Lung (tissue), 12 donors: ENCODE measurements around the gene SIDT2. TPM values are rescaled to one million over a fixed set of nuclear protein-coding genes. Genes with fewer than 3 reads are reported as not detected.
"Not testable (repeated sequence)": the region's sequence is repeated elsewhere in the genome, so short reads cannot be mapped to it uniquely, and the experiment has no call there.

Experiments used
- ATAC-seq: fragments of 200-7000 bp; cut with Tn5 transposase; one replicate; pipeline ENCODE4 v1.9.1; 2020; ENCODE audit warnings: moderate number of reproducible peaks; ENCODE audit not compliant: insufficient read depth, low FRiP score
- DNase-seq, 3 donors: peaks; one replicate each; pipeline ENCODE4 v3.0.0-alpha.2; 2013 to 2017
- H3K27ac ChIP-seq, 2 donors: one replicate each; pipeline ENCODE4 v1.5.1; 2013; ENCODE audit warnings: mild to moderate bottlenecking in 2 of 2, moderate library complexity in 2 of 2, control low read depth in 1 of 2, inconsistent platforms in 1 of 2, low read depth in 1 of 2, low read length in 1 of 2
- H3K27me3 ChIP-seq, 3 donors: one replicate each; pipeline ENCODE4 v1.5.1; 2013; ENCODE audit warnings: low read length in 2 of 3; ENCODE audit not compliant: control insufficient read depth in 3 of 3, insufficient read depth in 3 of 3
- H3K36me3 ChIP-seq, 4 donors: one replicate each; pipeline ENCODE4 v1.5.1; 2013; ENCODE audit warnings: low read length in 4 of 4, mild to moderate bottlenecking in 1 of 4, moderate library complexity in 1 of 4; ENCODE audit not compliant: control insufficient read depth in 4 of 4, insufficient read depth in 4 of 4
- H3K4me1 ChIP-seq, 5 donors: one replicate each; pipeline ENCODE4 v1.5.1; 2013; ENCODE audit warnings: low read length in 5 of 5, mild to moderate bottlenecking in 2 of 5, moderate library complexity in 1 of 5; ENCODE audit not compliant: control insufficient read depth in 5 of 5, insufficient read depth in 5 of 5
- H3K4me3 ChIP-seq: one replicate; pipeline ENCODE4 v1.5.1; 2013; ENCODE audit warnings: mild to moderate bottlenecking, control low read depth, moderate library complexity
- H3K9ac ChIP-seq, 2 donors: one replicate each; pipeline ENCODE4 v1.5.1; 2013; ENCODE audit warnings: low read length in 2 of 2, control low read depth in 1 of 2; ENCODE audit not compliant: insufficient read depth in 1 of 2
- H3K9me3 ChIP-seq, 4 donors: one replicate each; pipeline ENCODE4 v1.5.1; 2013; ENCODE audit warnings: low read length in 3 of 4, mild to moderate bottlenecking in 1 of 4, moderate library complexity in 1 of 4; ENCODE audit not compliant: control insufficient read depth in 4 of 4, insufficient read depth in 3 of 4
- WGBS, 2 donors: extraction: QIAGEN DNeasy Blood & Tissue Kit; methylation state at CpG; one replicate each; pipeline ENCODE4 v1.1.7; 2013; 5-methylcytosine and 5-hydroxymethylcytosine counted together
- polyA plus RNA-seq, 2 donors: library from polyadenylated mRNA; stranded (reverse); fragments of 200-250 nt; gene quantifications; one replicate each; pipeline ENCODE4 v1.2.1, GENCODE V29; 2013
- total RNA-seq, 2 donors: library from RNA; depleted of rRNA in 1 of 2; stranded (reverse); fragments of >200 nt in 1 of 2; gene quantifications; one replicate each; pipeline ENCODE4 v1.2.1, GENCODE V29; 2014 to 2021
- TF ChIP-seq, protein P1 (sequence below): IDR thresholded peaks from 2 replicates; pipeline ENCODE4 v1.5.1; 2012; ENCODE audit warnings: mild to moderate bottlenecking; ENCODE audit errors: control extremely low read depth, extremely low read depth
- donor health status: control.
- donor health status: control.
- donor health status: Bipolar disorder and iron deficiency.
- donor health status: healthy.
- donor health status: DM: yes; HTN: yes; CAD: no.

Gene SIDT2
- total and polyA plus RNA-seq, 4 donors = 25.4 to 84.8 (median 38.4) TPM

DNA sequence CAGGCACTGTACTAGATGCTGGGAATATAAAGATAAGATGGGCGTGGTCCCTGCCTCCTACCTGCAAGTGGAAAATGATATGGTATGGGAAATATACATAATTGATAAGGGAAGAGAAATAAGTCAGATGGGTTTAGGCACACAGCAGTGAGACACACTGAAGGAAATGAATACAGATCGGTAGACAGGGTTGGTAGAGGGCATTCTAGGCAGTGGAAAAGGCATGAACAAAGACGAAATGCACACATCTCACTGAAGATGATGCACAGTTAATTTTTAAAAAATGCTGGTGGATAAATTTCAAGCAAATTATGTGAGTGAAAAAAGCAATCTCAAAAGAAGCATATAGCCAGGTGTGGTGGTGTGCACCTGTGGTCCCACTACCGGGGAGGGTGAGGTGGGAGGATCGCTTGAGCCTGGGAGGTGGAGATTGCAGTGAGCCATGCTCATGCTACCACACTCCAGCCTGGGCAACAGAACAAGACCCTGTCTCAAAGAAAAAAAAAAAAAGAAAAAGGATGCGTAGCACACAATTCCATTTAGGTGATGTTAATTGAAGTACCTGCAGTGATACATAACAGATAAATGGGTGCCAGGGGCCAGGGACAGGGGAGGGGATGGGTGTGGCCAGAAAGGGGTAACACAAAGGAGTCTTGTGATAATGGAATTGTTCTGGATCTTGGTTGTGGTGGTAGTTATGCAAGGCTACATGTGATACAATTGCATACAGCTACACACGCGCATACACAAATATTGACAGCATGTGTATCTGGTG is 31.0 kb downstream of the SIDT2 start:
- not testable (repeated sequence) for H3K4me3 ChIP-seq, ATAC-seq, H3K27me3 ChIP-seq, DNase-seq, H3K9ac ChIP-seq, H3K27ac ChIP-seq, H3K9me3 ChIP-seq, H3K4me1 ChIP-seq
- peaks cover 0 to 15% (median 6%) of the 10 kb centered on the region in 4 donors for H3K36me3 ChIP-seq
- WGBS, 2 donors = 90 to 93% methylated on average over 7 to 8 of the region's 8 CpGs

DNA sequence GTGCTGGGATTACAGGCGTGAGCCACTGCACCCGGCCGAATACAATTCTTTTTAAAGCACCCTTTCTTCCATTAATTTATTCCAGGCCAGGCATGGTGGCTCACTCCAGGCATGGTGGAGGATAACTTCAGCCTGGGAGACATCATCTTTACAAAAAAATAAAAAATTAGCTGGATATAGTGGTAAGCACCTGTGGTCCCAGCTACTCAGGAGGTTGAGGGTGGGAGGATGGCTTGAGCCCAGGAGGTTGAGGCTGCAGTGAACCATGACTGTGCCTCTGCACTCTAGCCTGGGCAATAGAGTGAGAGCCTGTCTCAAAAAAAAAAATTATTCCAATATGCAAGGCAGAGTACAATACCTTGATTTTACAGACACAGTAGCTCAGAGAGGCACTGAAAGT is 32.1 kb downstream of the SIDT2 start:
- 98 to 100% methylated on average over 3 of the region's 3 CpGs for WGBS, 2 donors
- H3K9ac ChIP-seq = no peak overlapping the region
- peaks cover 0 to 13% (median 9%) of the 10 kb centered on the region in 4 donors for H3K36me3 ChIP-seq
- H3K4me3 ChIP-seq = no peak overlapping the region
- ATAC-seq (no peak), DNase-seq (no peak)
- no peaks in the 10 kb centered on the region for H3K9me3 ChIP-seq
- H3K4me1 ChIP-seq = no peaks in the 10 kb centered on the region
- H3K27me3 ChIP-seq = no peaks in the 10 kb centered on the region
- TF ChIP-seq, protein P1, sequence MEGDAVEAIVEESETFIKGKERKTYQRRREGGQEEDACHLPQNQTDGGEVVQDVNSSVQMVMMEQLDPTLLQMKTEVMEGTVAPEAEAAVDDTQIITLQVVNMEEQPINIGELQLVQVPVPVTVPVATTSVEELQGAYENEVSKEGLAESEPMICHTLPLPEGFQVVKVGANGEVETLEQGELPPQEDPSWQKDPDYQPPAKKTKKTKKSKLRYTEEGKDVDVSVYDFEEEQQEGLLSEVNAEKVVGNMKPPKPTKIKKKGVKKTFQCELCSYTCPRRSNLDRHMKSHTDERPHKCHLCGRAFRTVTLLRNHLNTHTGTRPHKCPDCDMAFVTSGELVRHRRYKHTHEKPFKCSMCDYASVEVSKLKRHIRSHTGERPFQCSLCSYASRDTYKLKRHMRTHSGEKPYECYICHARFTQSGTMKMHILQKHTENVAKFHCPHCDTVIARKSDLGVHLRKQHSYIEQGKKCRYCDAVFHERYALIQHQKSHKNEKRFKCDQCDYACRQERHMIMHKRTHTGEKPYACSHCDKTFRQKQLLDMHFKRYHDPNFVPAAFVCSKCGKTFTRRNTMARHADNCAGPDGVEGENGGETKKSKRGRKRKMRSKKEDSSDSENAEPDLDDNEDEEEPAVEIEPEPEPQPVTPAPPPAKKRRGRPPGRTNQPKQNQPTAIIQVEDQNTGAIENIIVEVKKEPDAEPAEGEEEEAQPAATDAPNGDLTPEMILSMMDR = no peak
- H3K27ac ChIP-seq = no peak overlapping the region

- H3K36me3 ChIP-seq = peaks cover 6 to 28% (median 18%) of the 10 kb centered on the region in 4 donors
- no peaks in the 10 kb centered on the region for H3K4me1 ChIP-seq
- DNase-seq = no peak
- no peaks in the 10 kb centered on the region for H3K27me3 ChIP-seq
- no peak overlapping the region for H3K4me3 ChIP-seq
- H3K9ac ChIP-seq = no peak overlapping the region
- no peaks in the 10 kb centered on the region for H3K9me3 ChIP-seq
- TF ChIP-seq, protein P1 = no peak
- 94 to 97% methylated on average over 11 of the region's 11 CpGs for WGBS, 2 donors
- no peak for ATAC-seq
- no peak overlapping the region for H3K27ac ChIP-seq
Observed at GRCh38 chr11:117212697-117213355, 34.3 kb downstream of the SIDT2 start.

GRCh38 chr11:117214404-117215110 is 36.0 kb downstream of the SIDT2 start:
- Histone ChIP-seq H3K27me3 (no peaks in the 10 kb centered on the region), H3K4me1 (no peaks in the 10 kb centered on the region), H3K4me3 (no peak overlapping the region), H3K27ac (no peak overlapping the region), H3K36me3 (peaks cover 18 to 43% (median 23%) of the 10 kb centered on the region in 4 donors), H3K9ac (no peak overlapping the region), H3K9me3 (no peaks in the 10 kb centered on the region)
- ATAC-seq = no peak
- WGBS, 2 donors = 90 to 91% methylated on average over 7 of the region's 7 CpGs
- TF ChIP-seq, protein P1 = no peak
- DNase-seq = no peak
